ENCODE measurements around the gene SDK2.

SDK2 gene

DNA sequence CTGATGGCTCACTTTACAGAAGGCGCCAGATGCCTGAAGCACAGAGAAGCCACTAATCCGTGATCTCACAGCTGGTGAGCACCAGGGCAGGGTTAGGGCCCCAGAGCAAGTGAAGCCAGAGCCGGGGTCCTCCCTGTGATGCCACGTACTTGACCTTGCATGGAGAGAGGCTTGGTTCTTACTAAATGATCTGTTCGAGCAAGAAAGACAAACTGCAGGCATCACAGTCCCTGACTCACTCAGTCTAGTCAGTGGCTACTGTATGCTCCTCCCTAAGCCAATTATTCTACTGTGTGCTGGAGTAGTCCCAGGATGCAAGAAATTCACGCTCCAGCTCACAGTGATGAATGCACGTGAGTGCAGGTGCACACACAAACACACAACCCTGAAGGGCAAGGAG lies 55.4 kb downstream of the SDK2 start:
- Histone ChIP-seq H3K27ac (ENCODE audit: extremely low read depth, low read depth, low read length) (no peak overlapping the region), H3K4me1 (ENCODE audit: control insufficient read depth, insufficient read depth, low read length) (peaks cover 6% of the 10 kb centered on the region; the same call in 1 of the 2 replicates), H3K4me3 (ENCODE audit: low read depth, low read length) (no peak overlapping the region), H3K9me3 (ENCODE audit: control insufficient read depth, insufficient read depth, low read depth, low read length) (no peaks in the 10 kb centered on the region), H3K36me3 (ENCODE audit: control insufficient read depth in 2 of 2, insufficient read depth in 1 of 2, low read length in 2 of 2) (no peaks in the 10 kb centered on the region)
- CTCF ChIA-PET, result interaction anchor here (0.6 kb wide), 1 partner anchor 334 kb away, joined by 4 read pairs; no protein-coding TSS in a partner anchor
- TF ChIP-seq ZNF837 (tag by site-specific recombination; IDR thresholded peaks at IDR 0.05) (no peak), OSR2 (tag by site-specific recombination; IDR thresholded peaks at IDR 0.05) (peak; percentile 48; the same call in 1 of the 2 replicates), ZNF239 (tag by site-specific recombination; IDR thresholded peaks at IDR 0.05) (no peak), ZNF133 (tag by site-specific recombination; IDR thresholded peaks at IDR 0.05) (no peak), ZNF324 (tag by site-specific recombination; IDR thresholded peaks at IDR 0.05) (no peak), BCL11B (tag by site-specific recombination; IDR thresholded peaks at IDR 0.05; ENCODE audit: low read depth) (no peak), ZNF433 (tag by site-specific recombination; IDR thresholded peaks at IDR 0.05; ENCODE audit: low read depth) (no peak)
- TF ChIP-seq, protein P1, sequence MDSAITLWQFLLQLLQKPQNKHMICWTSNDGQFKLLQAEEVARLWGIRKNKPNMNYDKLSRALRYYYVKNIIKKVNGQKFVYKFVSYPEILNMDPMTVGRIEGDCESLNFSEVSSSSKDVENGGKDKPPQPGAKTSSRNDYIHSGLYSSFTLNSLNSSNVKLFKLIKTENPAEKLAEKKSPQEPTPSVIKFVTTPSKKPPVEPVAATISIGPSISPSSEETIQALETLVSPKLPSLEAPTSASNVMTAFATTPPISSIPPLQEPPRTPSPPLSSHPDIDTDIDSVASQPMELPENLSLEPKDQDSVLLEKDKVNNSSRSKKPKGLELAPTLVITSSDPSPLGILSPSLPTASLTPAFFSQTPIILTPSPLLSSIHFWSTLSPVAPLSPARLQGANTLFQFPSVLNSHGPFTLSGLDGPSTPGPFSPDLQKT (IDR thresholded peaks at IDR 0.05; ENCODE audit: borderline replicate concordance, low read depth, low read length), result no peak
- POLR2A ChIA-PET, result interaction anchor here (0.6 kb wide), 1 partner anchor 103 kb away, joined by 5 read pairs; no protein-coding TSS in a partner anchor

DNA sequence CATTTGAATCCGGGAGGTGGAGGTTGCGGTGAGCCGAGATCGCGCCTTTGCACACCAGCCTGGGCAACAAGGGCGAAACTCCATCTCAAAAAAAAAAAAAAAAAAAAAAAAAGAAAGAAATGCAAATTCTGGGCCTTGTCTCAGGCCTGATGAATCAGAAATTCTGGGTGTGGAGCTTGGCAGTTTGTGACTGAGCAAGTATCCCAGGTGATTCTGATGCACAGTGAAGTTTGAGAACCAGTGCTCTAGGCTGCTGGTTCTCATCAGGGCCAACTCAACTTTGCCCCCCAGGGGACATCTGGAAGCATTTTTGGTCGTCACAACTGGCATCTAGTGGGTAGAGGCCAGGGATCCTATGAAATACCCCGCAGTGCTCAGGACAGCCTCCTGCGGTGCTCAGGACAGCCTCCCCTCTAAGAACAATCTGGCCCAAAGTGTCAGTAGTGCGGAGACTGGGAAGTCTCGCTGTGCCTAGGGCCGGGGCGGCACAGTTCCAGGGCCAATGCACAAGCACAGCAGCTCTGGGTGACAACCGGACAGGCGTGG lies 55.9 kb downstream of the SDK2 start:
- peaks cover 6% of the 10 kb centered on the region; the same call in 1 of the 2 replicates for H3K4me1 ChIP-seq (ENCODE audit: control insufficient read depth, insufficient read depth, low read length)
- ChIA-PET POLR2A (interaction anchor here (0.6 to 0.7 kb wide), 2 partner anchors 27 to 102 kb away, joined by 3 to 5 read pairs; no protein-coding TSS in a partner anchor), CTCF (interaction anchor here (0.6 kb wide), 1 partner anchor 333 kb away, joined by 4 read pairs; no protein-coding TSS in a partner anchor)
- no peaks in the 10 kb centered on the region for H3K9me3 ChIP-seq (ENCODE audit: control insufficient read depth, insufficient read depth, low read depth, low read length)
- no peak overlapping the region for H3K4me3 ChIP-seq (ENCODE audit: low read depth, low read length)
- no peaks in the 10 kb centered on the region for H3K36me3 ChIP-seq (ENCODE audit: control insufficient read depth in 2 of 2, insufficient read depth in 1 of 2, low read length in 2 of 2)
- TF ChIP-seq, protein P2, sequence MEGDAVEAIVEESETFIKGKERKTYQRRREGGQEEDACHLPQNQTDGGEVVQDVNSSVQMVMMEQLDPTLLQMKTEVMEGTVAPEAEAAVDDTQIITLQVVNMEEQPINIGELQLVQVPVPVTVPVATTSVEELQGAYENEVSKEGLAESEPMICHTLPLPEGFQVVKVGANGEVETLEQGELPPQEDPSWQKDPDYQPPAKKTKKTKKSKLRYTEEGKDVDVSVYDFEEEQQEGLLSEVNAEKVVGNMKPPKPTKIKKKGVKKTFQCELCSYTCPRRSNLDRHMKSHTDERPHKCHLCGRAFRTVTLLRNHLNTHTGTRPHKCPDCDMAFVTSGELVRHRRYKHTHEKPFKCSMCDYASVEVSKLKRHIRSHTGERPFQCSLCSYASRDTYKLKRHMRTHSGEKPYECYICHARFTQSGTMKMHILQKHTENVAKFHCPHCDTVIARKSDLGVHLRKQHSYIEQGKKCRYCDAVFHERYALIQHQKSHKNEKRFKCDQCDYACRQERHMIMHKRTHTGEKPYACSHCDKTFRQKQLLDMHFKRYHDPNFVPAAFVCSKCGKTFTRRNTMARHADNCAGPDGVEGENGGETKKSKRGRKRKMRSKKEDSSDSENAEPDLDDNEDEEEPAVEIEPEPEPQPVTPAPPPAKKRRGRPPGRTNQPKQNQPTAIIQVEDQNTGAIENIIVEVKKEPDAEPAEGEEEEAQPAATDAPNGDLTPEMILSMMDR (tag by site-specific recombination; IDR thresholded peaks at IDR 0.05), result no peak
- TF ChIP-seq ZNF560 (tag by site-specific recombination; IDR thresholded peaks at IDR 0.05; ENCODE audit: borderline replicate concordance), result no peak
- TF ChIP-seq ZIC2 (tag by site-specific recombination; IDR thresholded peaks at IDR 0.05), result peak; percentile 35
- no peak overlapping the region for H3K27ac ChIP-seq (ENCODE audit: extremely low read depth, low read depth, low read length)

DNA sequence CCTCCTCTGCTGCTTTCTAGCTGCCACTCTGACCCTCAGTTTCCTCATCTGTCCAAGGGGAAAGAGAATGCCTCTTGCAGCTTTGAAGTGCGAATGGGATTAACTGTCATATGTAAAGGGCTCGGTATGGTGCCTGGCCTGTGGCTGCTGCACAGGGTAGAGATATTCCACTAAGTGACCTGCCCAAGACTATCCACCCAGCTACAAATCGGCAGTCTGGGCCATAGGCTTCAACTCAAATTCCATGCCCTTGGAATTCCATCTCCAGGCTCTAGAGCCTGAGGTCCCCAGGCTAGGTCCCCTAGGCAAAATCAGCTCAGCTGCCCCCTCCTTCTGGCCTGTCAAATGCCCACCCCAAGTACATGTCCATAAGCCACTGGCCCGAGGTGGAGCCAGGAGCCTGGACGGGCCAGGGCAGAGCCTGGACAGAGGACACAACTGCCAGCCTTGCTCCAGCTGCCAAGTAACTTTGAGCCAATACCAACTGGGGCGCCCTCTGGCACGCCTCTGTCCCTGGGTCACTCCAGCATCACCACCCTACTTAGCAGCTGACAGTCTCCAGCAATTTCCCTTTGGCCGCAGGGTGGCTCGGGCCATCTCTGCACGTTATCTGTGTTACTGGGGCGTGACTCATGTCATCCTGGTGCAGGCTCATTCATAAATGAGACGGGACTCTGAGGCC lies 57.2 kb downstream of the SDK2 start:
- ChIA-PET CTCF (interaction anchor here (0.6 to 3.3 kb wide), 4 partner anchors 20 to 613 kb away, joined by 3 to 16 read pairs (median 4); no protein-coding TSS in a partner anchor), POLR2A (interaction anchor here (0.6 kb wide), 1 partner anchor 97 kb away, joined by 3 read pairs; no protein-coding TSS in a partner anchor)
- Histone ChIP-seq H3K36me3 (ENCODE audit: control insufficient read depth in 2 of 2, insufficient read depth in 1 of 2, low read length in 2 of 2) (no peaks in the 10 kb centered on the region), H3K4me1 (ENCODE audit: control insufficient read depth, insufficient read depth, low read length) (peaks cover 6% of the 10 kb centered on the region; the same call in 1 of the 2 replicates), H3K27ac (ENCODE audit: extremely low read depth, low read depth, low read length) (no peak overlapping the region), H3K9me3 (ENCODE audit: control insufficient read depth, insufficient read depth, low read depth, low read length) (no peaks in the 10 kb centered on the region), H3K4me3 (ENCODE audit: low read depth, low read length) (no peak overlapping the region)
- TF ChIP-seq OSR2 (tag by site-specific recombination; IDR thresholded peaks at IDR 0.05) (no peak), ZNF530 (tag by site-specific recombination; IDR thresholded peaks at IDR 0.05; ENCODE audit: low read depth) (no peak)
- TF ChIP-seq, protein P3, sequence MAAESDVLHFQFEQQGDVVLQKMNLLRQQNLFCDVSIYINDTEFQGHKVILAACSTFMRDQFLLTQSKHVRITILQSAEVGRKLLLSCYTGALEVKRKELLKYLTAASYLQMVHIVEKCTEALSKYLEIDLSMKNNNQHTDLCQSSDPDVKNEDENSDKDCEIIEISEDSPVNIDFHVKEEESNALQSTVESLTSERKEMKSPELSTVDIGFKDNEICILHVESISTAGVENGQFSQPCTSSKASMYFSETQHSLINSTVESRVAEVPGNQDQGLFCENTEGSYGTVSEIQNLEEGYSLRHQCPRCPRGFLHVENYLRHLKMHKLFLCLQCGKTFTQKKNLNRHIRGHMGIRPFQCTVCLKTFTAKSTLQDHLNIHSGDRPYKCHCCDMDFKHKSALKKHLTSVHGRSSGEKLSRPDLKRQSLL (tag by site-specific recombination; IDR thresholded peaks at IDR 0.05), result 0 out of 2 replicates have a peak, but pooled peaks have one; percentile 13
